Endothelial cell of hepatic sinusoid (primary cell): Measurements from ENCODE around the gene ARL6IP4.

Experiments used
- in situ Hi-C: cut with HindIII; loops from 2 replicates; pipeline ENCODE4 v1.10.0; 2017; ENCODE audit warnings: low sequenced_read_pairs

ARL6IP4 gene

GRCh38 chr12:122989225-122989839, 8.9 kb downstream of the ARL6IP4 start:
- in situ Hi-C loops = no loop called here

- in situ Hi-C loops = loop anchor here (5.0 kb wide), 2 partner anchors 67 to 242 kb away; partner anchors contain the start of genes MPHOSPH9 and MTRFR
These were observed 9.5 kb downstream of the ARL6IP4 start for GRCh38 chr12:122989874-122990419.

- in situ Hi-C loops = loop anchor here (5.0 kb wide), 2 partner anchors 67 to 242 kb away; partner anchors contain the start of genes MPHOSPH9 and MTRFR
These were observed 10.1 kb downstream of the ARL6IP4 start for GRCh38 chr12:122990561-122990960.

- in situ Hi-C loops = loop anchor here (5.0 kb wide), 2 partner anchors 66 to 241 kb away; partner anchors contain the start of genes MPHOSPH9 and MTRFR
These were observed 10.6 kb downstream of the ARL6IP4 start for GRCh38 chr12:122990961-122991622.

- in situ Hi-C loops = loop anchor here (5.0 kb wide), 2 partner anchors 66 to 241 kb away; partner anchors contain the start of genes MPHOSPH9 and MTRFR
These were observed 11.3 kb downstream of the ARL6IP4 start for GRCh38 chr12:122991623-122992275.

GRCh38 chr12:122992386-122992785, 11.9 kb downstream of the ARL6IP4 start:
- in situ Hi-C loops = loop anchor here (5.0 kb wide), 2 partner anchors 65 to 240 kb away; partner anchors contain the start of genes MPHOSPH9 and MTRFR

GRCh38 chr12:122994140-122994675, 13.7 kb downstream of the ARL6IP4 start:
- in situ Hi-C loops = loop anchor here (5.0 kb wide), 2 partner anchors 63 to 238 kb away; partner anchors contain the start of genes MPHOSPH9 and MTRFR

GRCh38 chr12:122994781-122995502, 14.5 kb downstream of the ARL6IP4 start:
- in situ Hi-C loops = loop anchor here (5.0 kb wide), 2 partner anchors 62 to 237 kb away; partner anchors contain the start of genes MPHOSPH9 and MTRFR

GRCh38 chr12:122995503-122996187, 15.2 kb downstream of the ARL6IP4 start:
- in situ Hi-C loops = no loop called here

GRCh38 chr12:122996188-122996601, 15.7 kb downstream of the ARL6IP4 start:
- in situ Hi-C loops = no loop called here

GRCh38 chr12:122996621-122997342, 16.3 kb downstream of the ARL6IP4 start:
- in situ Hi-C loops = no loop called here

GRCh38 chr12:122997343-122998250, 17.1 kb downstream of the ARL6IP4 start:
- in situ Hi-C loops = no loop called here

GRCh38 chr12:122998316-122998715, 17.8 kb downstream of the ARL6IP4 start:
- in situ Hi-C loops = no loop called here

GRCh38 chr12:122999196-122999946, 18.9 kb downstream of the ARL6IP4 start:
- in situ Hi-C loops = no loop called here

- in situ Hi-C loops = no loop called here
These were observed 19.5 kb downstream of the ARL6IP4 start for GRCh38 chr12:122999986-123000420.

- in situ Hi-C loops = no loop called here
These were observed 20.1 kb downstream of the ARL6IP4 start for GRCh38 chr12:123000578-123000977.

GRCh38 chr12:123001464-123001863, 21.0 kb downstream of the ARL6IP4 start:
- in situ Hi-C loops = no loop called here
